Esophagus muscularis mucosa (tissue), 4 donors: ENCODE measurements around the gene CAMKK2. TPM values are rescaled to one million over a fixed set of nuclear protein-coding genes. Genes with fewer than 3 reads are reported as not detected.

Experiments
- DNase-seq: peaks from one replicate; pipeline ENCODE4 v3.0.0-alpha.2; 2017; ENCODE audit errors: extremely low spot score
- H3K27ac ChIP-seq, 4 donors: fragments of 200-600 bp; sonication (generic); replicated peaks in 1 of 4; 1 replicate in 3 of 4; 2 replicates in 1 of 4; pipeline ENCODE4 v1.5.1; 2016 to 2019; ENCODE audit warnings: mild to moderate bottlenecking in 1 of 4
- H3K27me3 ChIP-seq, 4 donors: fragments of 200-600 bp; sonication (generic); one replicate each; pipeline versions ENCODE4 v1.5.1 to v1.6.0; 2016 to 2019
- H3K36me3 ChIP-seq, 4 donors: fragments of 200-600 bp; sonication (generic); one replicate each; pipeline ENCODE4 v1.5.1; 2016 to 2019
- H3K4me1 ChIP-seq, 4 donors: fragments of 200-600 bp; sonication (generic); one replicate each; pipeline ENCODE4 v1.5.1; 2016 to 2019
- H3K4me3 ChIP-seq, 4 donors: fragments of 200-600 bp; sonication (generic); 1 replicate in 2 of 4; 2 replicates in 2 of 4; pipeline ENCODE4 v1.5.1; 2016 to 2019; ENCODE audit warnings: mild to moderate bottlenecking in 4 of 4, moderate library complexity in 1 of 4
- H3K9me3 ChIP-seq, 4 donors: fragments of 200-600 bp; sonication (generic); 1 replicate in 3 of 4; 2 replicates in 1 of 4; pipeline ENCODE4 v1.5.1; 2016 to 2019
- CTCF ChIP-seq, 3 experiments: fragments of 200-600 bp in 2 of 3; fragments of 450-650 bp in 1 of 3; sonication (generic) in 2 of 3; IDR thresholded peaks; one replicate each; pipeline ENCODE4 v1.5.1; 2017 to 2019; ENCODE audit warnings: antibody characterized with exemption in 3 of 3, mild to moderate bottlenecking in 2 of 3, moderate library complexity in 1 of 3
- EP300 ChIP-seq: sonication (generic); formaldehyde crosslinking; IDR thresholded peaks from one replicate; pipeline ENCODE4 v1.6.1; 2017; ENCODE audit warnings: antibody characterized with exemption
- POLR2A ChIP-seq: fragments of 450-650 bp; IDR thresholded peaks from one replicate; pipeline ENCODE4 v1.6.1; 2017; ENCODE audit warnings: antibody characterized with exemption, moderate library complexity, mild to moderate bottlenecking, low read depth
- POLR2AphosphoS5 ChIP-seq, 2 donors: sonication (generic); formaldehyde crosslinking; IDR thresholded peaks; one replicate each; pipeline ENCODE4 v1.6.1; 2017; ENCODE audit warnings: antibody characterized with exemption in 2 of 2
- WGBS: methylation state at CpG from one replicate; pipeline ENCODE4 v1.1.5; 2018; 5-methylcytosine and 5-hydroxymethylcytosine counted together
- intact Hi-C: fragments of 100-400 bp; cut with DNase I; formaldehyde crosslinking; loops from one replicate; pipeline ENCODE4 v1.15.1; 2023
- total RNA-seq, 4 donors: library from RNA; depleted of rRNA; stranded (reverse); fragments of >200 nt; gene quantifications; one replicate each; pipeline versions ENCODE4 v1.1.0 to v1.2.1, GENCODE V29; 2016

CAMKK2 gene
- total RNA-seq, 4 donors from 2014 or later = 23.9 to 45.0 (median 37.4) TPM

DNA sequence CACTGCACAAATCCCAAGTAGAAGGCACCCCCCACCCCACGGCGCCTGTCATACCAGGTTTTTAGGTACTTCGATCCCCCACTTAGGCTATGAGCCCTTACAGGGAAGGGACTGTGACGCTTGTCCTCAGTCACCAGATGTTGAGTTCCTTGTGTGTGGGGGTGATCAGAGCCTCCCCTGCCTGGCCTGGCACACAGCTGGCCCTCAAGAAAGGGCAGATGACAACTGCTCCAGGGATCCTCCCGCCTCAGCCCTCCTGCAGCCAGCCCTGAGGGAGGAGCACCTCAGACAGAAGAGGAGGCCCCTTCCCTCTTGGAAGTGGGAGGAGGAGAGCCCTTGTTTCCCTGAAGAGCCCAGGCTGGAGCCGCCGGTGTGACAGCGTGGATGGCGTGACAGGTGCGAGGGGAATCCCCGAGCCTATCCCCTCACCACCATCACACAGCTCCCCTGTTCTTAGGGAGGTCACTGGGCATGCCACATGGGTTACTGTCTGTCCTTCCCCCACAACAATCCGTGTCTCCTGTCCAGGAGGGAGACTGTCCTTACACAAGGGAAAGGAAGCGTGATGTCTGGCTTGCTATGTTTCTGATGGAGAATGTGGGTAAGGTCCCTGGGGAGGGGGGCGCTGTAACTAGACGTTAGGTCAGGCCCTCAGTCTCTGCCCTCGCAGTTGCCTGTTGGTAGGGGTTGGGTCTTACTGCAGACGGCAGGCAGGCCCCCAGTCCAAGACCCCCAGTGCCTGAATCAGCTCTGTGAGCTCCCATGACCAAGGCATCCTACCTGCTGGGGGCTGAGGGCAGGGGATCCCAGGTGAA is 55.1 kb downstream of the CAMKK2 start:
- WGBS = 74% methylated on average over 13 of the region's 17 CpGs
- Histone ChIP-seq H3K4me3 (peak overlapping the region in 2 of 4 donors; percentile 36 to 42), H3K36me3 (peaks cover 15 to 63% (median 45%) of the 10 kb centered on the region in 4 donors), H3K9me3 (no peaks in the 10 kb centered on the region), H3K4me1 (peaks cover 0 to 46% (median 44%) of the 10 kb centered on the region in 4 donors), H3K27me3 (no peaks in the 10 kb centered on the region), H3K27ac (peak overlapping the region; percentile 45 to 67 (median 56))
- DNase-seq = no peak
- intact Hi-C loops = no loop called here
- no peak for TF ChIP-seq CTCF (IDR thresholded peaks at IDR 0.05)

- peak; percentile 93 for DNase-seq
- WGBS = 39% methylated on average over 32 of the region's 38 CpGs
- Histone ChIP-seq H3K4me1 (peaks cover 0 to 46% (median 44%) of the 10 kb centered on the region in 4 donors), H3K27me3 (no peaks in the 10 kb centered on the region), H3K4me3 (peak overlapping the region; percentile 36 to 42 (median 37)), H3K36me3 (peaks cover 21 to 65% (median 41%) of the 10 kb centered on the region in 4 donors), H3K9me3 (no peaks in the 10 kb centered on the region), H3K27ac (peak overlapping the region; percentile 45 to 67 (median 56))
- intact Hi-C loops = no loop called here
- peak in 1 of 2 donors; percentile 37 for TF ChIP-seq POLR2AphosphoS5 (IDR thresholded peaks at IDR 0.05)
- TF ChIP-seq CTCF (IDR thresholded peaks at IDR 0.05) = no peak
Observed at GRCh38 chr12:121240484-121241101, 55.9 kb downstream of the CAMKK2 start.

DNA sequence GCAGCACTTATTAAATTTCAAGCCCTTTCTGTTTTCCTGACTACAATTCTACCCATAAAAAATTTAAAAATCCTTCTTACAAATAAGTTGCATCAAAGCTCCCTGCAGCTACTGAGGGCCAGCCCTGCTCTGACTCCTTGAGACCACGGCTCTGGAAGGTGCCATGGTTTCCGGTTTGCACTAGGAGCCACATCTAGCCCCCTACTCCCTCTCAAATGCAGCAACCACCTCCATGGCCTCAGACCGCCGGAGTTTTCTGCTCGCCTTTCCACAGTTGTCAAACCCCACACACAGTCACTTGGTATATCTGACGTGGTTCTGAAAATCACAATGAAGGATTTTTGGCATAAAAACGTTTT is 56.5 kb downstream of the CAMKK2 start:
- WGBS = 58% methylated on average over 7 of the region's 7 CpGs

GRCh38 chr12:121239351-121240061 is 57.0 kb downstream of the CAMKK2 start:
- peak overlapping the region in 1 of 4 donors; percentile 67 for H3K27ac ChIP-seq
- H3K4me3 ChIP-seq = no peak overlapping the region
- H3K9me3 ChIP-seq = no peaks in the 10 kb centered on the region
- DNase-seq = no peak
- TF ChIP-seq POLR2AphosphoS5 (IDR thresholded peaks at IDR 0.05) (no peak), CTCF (IDR thresholded peaks at IDR 0.05) (no peak), POLR2A (no peak), EP300 (no peak)
- H3K4me1 ChIP-seq = peaks cover 0 to 46% (median 44%) of the 10 kb centered on the region in 4 donors
- intact Hi-C loops = no loop called here
- H3K36me3 ChIP-seq = peaks cover 12 to 55% (median 34%) of the 10 kb centered on the region in 4 donors
- no peaks in the 10 kb centered on the region for H3K27me3 ChIP-seq
- 54% methylated on average over 6 of the region's 6 CpGs for WGBS

More for the DNA sequence above, 56.5 kb downstream of the CAMKK2 start:
- TF ChIP-seq POLR2A (no peak), EP300 (no peak), POLR2AphosphoS5 (IDR thresholded peaks at IDR 0.05) (no peak), CTCF (IDR thresholded peaks at IDR 0.05) (no peak)
- Histone ChIP-seq H3K9me3 (no peaks in the 10 kb centered on the region), H3K4me1 (peaks cover 0 to 46% (median 44%) of the 10 kb centered on the region in 4 donors), H3K27ac (peak overlapping the region in 1 of 4 donors; percentile 67), H3K36me3 (peaks cover 17 to 61% (median 37%) of the 10 kb centered on the region in 4 donors), H3K4me3 (peak overlapping the region in 3 of 4 donors; percentile 36 to 42 (median 36)), H3K27me3 (no peaks in the 10 kb centered on the region)
- DNase-seq = no peak
- intact Hi-C loops = no loop called here
